Upper lobe of left lung (tissue), 4 donors: ENCODE data around the gene EPRS1.

Experiments used
- POLR2A ChIP-seq, 4 donors: fragments of 450-650 bp; IDR thresholded peaks; one replicate each; pipeline ENCODE4 v1.5.1; 2016 to 2017; ENCODE audit warnings: antibody characterized with exemption in 4 of 4, mild to moderate bottlenecking in 2 of 4
- TF ChIP-seq, protein P1 (sequence below), 6 experiments: fragments of 450-650 bp in 4 of 6; fragments of 200-600 bp in 2 of 6; sonication (generic) in 2 of 6; IDR thresholded peaks; one replicate each; pipeline ENCODE4 v1.5.1; 2016 to 2019; ENCODE audit warnings: antibody characterized with exemption in 6 of 6

- TF ChIP-seq POLR2A (IDR thresholded peaks at IDR 0.05): no peak
- TF ChIP-seq, protein P1, sequence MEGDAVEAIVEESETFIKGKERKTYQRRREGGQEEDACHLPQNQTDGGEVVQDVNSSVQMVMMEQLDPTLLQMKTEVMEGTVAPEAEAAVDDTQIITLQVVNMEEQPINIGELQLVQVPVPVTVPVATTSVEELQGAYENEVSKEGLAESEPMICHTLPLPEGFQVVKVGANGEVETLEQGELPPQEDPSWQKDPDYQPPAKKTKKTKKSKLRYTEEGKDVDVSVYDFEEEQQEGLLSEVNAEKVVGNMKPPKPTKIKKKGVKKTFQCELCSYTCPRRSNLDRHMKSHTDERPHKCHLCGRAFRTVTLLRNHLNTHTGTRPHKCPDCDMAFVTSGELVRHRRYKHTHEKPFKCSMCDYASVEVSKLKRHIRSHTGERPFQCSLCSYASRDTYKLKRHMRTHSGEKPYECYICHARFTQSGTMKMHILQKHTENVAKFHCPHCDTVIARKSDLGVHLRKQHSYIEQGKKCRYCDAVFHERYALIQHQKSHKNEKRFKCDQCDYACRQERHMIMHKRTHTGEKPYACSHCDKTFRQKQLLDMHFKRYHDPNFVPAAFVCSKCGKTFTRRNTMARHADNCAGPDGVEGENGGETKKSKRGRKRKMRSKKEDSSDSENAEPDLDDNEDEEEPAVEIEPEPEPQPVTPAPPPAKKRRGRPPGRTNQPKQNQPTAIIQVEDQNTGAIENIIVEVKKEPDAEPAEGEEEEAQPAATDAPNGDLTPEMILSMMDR (IDR thresholded peaks at IDR 0.05): no peak
Observed at GRCh38 chr1:220056374-220056773, 10.1 kb upstream of the EPRS1 start.
